Testis (tissue), 2 donors: ENCODE results near the gene ADAMTS7.
"Not testable (repeated sequence)": the region's sequence is repeated elsewhere in the genome, so short reads cannot be mapped to it uniquely, and the experiment has no call there.

Source experiments
- POLR2A ChIP-seq: fragments of 450-650 bp; IDR thresholded peaks from one replicate; pipeline ENCODE4 v1.6.1; 2017; ENCODE audit warnings: antibody characterized with exemption, mild to moderate bottlenecking, moderate library complexity
- TF ChIP-seq, protein P1 (sequence below), 3 experiments: fragments of 450-650 bp in 2 of 3; fragments of 200-600 bp in 1 of 3; sonication (generic) in 1 of 3; IDR thresholded peaks; one replicate each; pipeline ENCODE4 v1.5.1; 2016 to 2019; ENCODE audit warnings: antibody characterized with exemption in 3 of 3, mild to moderate bottlenecking in 2 of 3, moderate library complexity in 1 of 3

DNA sequence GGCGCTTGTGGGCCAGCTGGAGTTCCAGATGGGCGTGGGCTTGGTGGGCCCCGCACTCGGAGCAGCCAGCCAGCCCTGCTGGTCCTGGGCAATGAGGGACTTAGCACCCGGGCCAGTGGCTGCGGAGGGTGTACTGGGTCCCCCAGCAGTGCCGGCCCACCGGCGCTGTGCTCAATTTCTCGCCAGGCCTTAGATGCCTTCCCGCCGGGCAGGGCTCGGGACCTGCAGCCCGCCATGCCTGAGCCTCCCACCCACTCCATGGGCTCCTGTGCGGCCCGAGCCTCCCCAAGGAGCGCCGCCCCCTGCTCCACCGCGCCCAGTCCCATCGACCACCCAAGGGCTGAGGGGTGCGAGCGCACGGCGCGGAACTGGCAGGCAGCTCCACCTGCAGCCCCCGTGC is 35.6 kb upstream of the ADAMTS7 start:
- TF ChIP-seq, protein P1, sequence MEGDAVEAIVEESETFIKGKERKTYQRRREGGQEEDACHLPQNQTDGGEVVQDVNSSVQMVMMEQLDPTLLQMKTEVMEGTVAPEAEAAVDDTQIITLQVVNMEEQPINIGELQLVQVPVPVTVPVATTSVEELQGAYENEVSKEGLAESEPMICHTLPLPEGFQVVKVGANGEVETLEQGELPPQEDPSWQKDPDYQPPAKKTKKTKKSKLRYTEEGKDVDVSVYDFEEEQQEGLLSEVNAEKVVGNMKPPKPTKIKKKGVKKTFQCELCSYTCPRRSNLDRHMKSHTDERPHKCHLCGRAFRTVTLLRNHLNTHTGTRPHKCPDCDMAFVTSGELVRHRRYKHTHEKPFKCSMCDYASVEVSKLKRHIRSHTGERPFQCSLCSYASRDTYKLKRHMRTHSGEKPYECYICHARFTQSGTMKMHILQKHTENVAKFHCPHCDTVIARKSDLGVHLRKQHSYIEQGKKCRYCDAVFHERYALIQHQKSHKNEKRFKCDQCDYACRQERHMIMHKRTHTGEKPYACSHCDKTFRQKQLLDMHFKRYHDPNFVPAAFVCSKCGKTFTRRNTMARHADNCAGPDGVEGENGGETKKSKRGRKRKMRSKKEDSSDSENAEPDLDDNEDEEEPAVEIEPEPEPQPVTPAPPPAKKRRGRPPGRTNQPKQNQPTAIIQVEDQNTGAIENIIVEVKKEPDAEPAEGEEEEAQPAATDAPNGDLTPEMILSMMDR (IDR thresholded peaks at IDR 0.05) = not testable (repeated sequence)
- not testable (repeated sequence) for TF ChIP-seq POLR2A
